ENCODE measurements around the gene COL5A1.

Gene COL5A1

GRCh38 chr9:134796882-134797281, 155.3 kb downstream of the COL5A1 start:
- DNase-seq: no peak

- DNase-seq: no peak
Measured at GRCh38 chr9:134800791-134801339, 159.3 kb downstream of the COL5A1 start.

- no peak for DNase-seq
Measured at GRCh38 chr9:134802216-134802795, 160.7 kb downstream of the COL5A1 start.

- no peak for DNase-seq
Measured at GRCh38 chr9:134804871-134805270, 163.3 kb downstream of the COL5A1 start.

- no peak for DNase-seq
Measured at GRCh38 chr9:134807716-134808446, 166.3 kb downstream of the COL5A1 start.

GRCh38 chr9:134808447-134808792, 166.8 kb downstream of the COL5A1 start:
- no peak for DNase-seq

GRCh38 chr9:134809292-134809691, 167.7 kb downstream of the COL5A1 start:
- no peak for DNase-seq

GRCh38 chr9:134809826-134810225, 168.2 kb downstream of the COL5A1 start:
- no peak for DNase-seq

GRCh38 chr9:134811079-134811672, 169.6 kb downstream of the COL5A1 start:
- DNase-seq: no peak

- DNase-seq: no peak
Measured at GRCh38 chr9:134811673-134812342, 170.2 kb downstream of the COL5A1 start.

- no peak for DNase-seq
Measured at GRCh38 chr9:134812343-134812673, 170.7 kb downstream of the COL5A1 start.

GRCh38 chr9:134813841-134814240, 172.2 kb downstream of the COL5A1 start:
- no peak for DNase-seq

- DNase-seq: no peak
Measured at GRCh38 chr9:134814598-134815215, 173.1 kb downstream of the COL5A1 start.

GRCh38 chr9:134815435-134816214, 174.0 kb downstream of the COL5A1 start:
- no peak for DNase-seq

GRCh38 chr9:134816264-134816663, 174.7 kb downstream of the COL5A1 start:
- DNase-seq: no peak

GRCh38 chr9:134818000-134818568, 176.5 kb downstream of the COL5A1 start:
- DNase-seq: no peak

- no peak for DNase-seq
Measured at GRCh38 chr9:134818591-134818990, 177.0 kb downstream of the COL5A1 start.

GRCh38 chr9:134820901-134821300, 179.3 kb downstream of the COL5A1 start:
- DNase-seq: no peak

- DNase-seq: no peak
Measured at GRCh38 chr9:134822541-134822940, 180.9 kb downstream of the COL5A1 start.

- no peak for DNase-seq
Measured at GRCh38 chr9:134823623-134824022, 182.0 kb downstream of the COL5A1 start.

- DNase-seq: no peak
Measured at GRCh38 chr9:134824583-134824982, 183.0 kb downstream of the COL5A1 start.

GRCh38 chr9:134825025-134825424, 183.4 kb downstream of the COL5A1 start:
- no peak for DNase-seq

Measured in CD4-positive, alpha-beta T cell treated with Interferon alpha-2 for 1 hour (primary cell).